K562 treated with DMSO at 1 percent for 12 hours (cell line): ENCODE measurements around the gene SV2B. TPM values are rescaled to one million over a fixed set of nuclear protein-coding genes. Genes with fewer than 3 reads are reported as not detected.

Source experiments
- total RNA-seq: library from RNA; unstranded; fragments of 300-600 nt; gene quantifications from 2 replicates; pipeline ENCODE4 v1.2.3, GENCODE V29; 2022; ENCODE audit not compliant: insufficient read depth

SV2B gene
- 0.10 and 0.35 TPM in 2 replicates for total RNA-seq

GRCh38 chr15:91099995-91100813 is at the start of gene SV2B:
SV2B (plus strand) TSS chr15:91100257; CDS start chr15:91226264, 126,007 bp downstream.

Other genes with a start within 250 kb of the SV2B start
- 54.5 and 102 TPM in 2 replicates for gene FURIN, start 231.7 kb upstream of the SV2B start, total RNA-seq
- gene FES, start 215.8 kb upstream of the SV2B start, total RNA-seq, result 2.1 and 5.3 TPM in 2 replicates
- 30.1 and 123 TPM in 2 replicates for gene MAN2A2, start 197.0 kb upstream of the SV2B start, total RNA-seq
- 19.7 and 25.1 TPM in 2 replicates for gene HDDC3, start 167.7 kb upstream of the SV2B start, total RNA-seq
- gene UNC45A, start 165.0 kb upstream of the SV2B start, total RNA-seq, result 61.1 and 85.4 TPM in 2 replicates
- 26.0 and 40.5 TPM in 2 replicates for gene RCCD1, start 145.4 kb upstream of the SV2B start, total RNA-seq
- gene PRC1, start 105.7 kb upstream of the SV2B start, total RNA-seq, result 134 and 197 TPM in 2 replicates
- 22.5 and 23.0 TPM in 2 replicates for gene VPS33B, start 77.7 kb upstream of the SV2B start, total RNA-seq